Testis (tissue), 2 donors: ENCODE measurements around the gene EGFR.

ENCODE experiments used
- CTCF ChIP-seq, 3 experiments: fragments of 450-650 bp in 2 of 3; fragments of 200-600 bp in 1 of 3; sonication (generic) in 1 of 3; IDR thresholded peaks; one replicate each; pipeline ENCODE4 v1.5.1; 2016 to 2019; ENCODE audit warnings: antibody characterized with exemption in 3 of 3, mild to moderate bottlenecking in 2 of 3, moderate library complexity in 1 of 3
- POLR2A ChIP-seq: fragments of 450-650 bp; IDR thresholded peaks from one replicate; pipeline ENCODE4 v1.6.1; 2017; ENCODE audit warnings: antibody characterized with exemption, mild to moderate bottlenecking, moderate library complexity

DNA sequence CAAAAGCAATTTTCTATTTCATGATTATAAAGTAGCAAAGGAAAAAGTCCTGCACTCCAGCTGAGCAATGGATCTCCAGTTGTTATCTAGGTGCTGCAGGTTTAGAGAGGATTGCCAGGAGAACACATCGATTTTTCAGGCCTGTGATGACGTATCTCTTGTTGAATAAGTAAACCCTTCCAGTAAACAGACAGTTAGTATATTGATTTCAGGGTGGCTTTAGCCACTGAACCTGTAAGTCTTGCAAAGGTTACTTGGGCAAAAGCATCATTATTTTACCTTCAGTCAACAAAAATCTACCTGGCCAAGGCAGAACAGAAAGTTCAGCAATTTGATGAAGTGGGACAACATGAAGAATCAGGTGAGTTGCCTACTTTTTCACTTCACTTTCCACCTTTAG, 12.3 kb downstream of the EGFR start:
- TF ChIP-seq CTCF (IDR thresholded peaks at IDR 0.05): no peak
- TF ChIP-seq POLR2A: no peak
